GM18858 (cell line): ENCODE measurements around the gene TUBB2B.
"Not testable (repeated sequence)": the region's sequence is repeated elsewhere in the genome, so short reads cannot be mapped to it uniquely, and the experiment has no call there.

Source experiments
- ATAC-seq: cut with Tn5 transposase; IDR thresholded peaks from one replicate; pipeline ENCODE4 v1.9.1; 2021; ENCODE audit not compliant: unreplicated experiment

Gene TUBB2B

DNA sequence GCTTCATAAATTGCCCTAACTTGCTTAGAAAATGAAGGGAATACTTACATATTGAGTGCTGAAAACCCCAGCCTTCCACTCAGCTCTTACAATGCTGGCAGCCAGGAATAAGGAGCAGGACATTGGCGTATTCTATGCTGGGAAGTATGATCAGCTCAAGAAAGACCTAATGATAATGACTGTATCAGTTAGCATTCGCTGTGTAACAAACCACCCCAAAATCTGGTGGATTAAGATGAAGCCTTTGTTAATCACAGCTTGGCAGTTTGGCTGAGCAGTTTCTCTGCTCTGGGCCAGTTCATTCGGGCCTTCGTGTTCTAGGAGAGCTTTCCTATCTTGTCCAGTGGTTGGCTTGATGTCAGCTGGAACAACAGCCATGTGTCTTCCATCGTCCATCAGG is 36.7 kb downstream of the TUBB2B start:
- no peak for ATAC-seq

DNA sequence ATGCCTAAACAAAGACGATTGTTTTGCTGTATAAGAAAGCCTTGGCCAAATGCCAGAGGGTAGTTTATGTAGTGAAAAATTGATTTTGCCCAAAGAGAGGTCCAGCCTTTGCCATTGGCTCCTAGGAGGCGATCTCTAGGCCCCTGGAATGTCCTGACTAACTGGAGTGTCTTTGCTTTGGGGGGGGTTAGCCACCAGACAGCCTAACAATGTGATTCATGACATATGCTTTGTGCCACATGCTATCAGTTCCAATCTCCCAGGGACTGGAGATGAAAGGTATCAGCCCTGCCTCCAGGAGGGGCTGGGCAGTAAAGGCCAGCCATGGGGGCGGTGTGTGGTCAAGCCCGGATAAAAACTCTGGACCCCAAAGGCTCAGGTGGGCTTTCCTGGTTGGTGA is 37.4 kb downstream of the TUBB2B start:
- no peak for ATAC-seq

DNA sequence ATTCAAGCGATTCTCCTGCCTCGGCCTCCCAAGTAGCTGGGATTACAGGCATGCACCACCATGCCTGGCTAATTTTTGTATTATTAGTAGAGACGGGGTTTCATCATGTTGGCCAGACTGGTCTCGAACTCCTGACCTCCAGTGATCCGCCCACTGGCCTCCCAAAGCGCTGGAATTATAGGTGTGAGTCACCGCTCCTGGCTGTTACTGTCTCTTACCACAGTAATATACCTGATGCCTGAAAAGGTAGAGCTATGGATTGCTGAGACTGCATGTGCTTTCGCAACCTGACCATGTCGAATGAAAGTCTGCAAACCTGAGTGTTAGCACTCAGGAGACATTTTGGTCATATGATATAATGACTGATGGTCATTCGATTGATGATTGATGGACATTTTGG is 38.3 kb downstream of the TUBB2B start:
- not testable (repeated sequence) for ATAC-seq

DNA sequence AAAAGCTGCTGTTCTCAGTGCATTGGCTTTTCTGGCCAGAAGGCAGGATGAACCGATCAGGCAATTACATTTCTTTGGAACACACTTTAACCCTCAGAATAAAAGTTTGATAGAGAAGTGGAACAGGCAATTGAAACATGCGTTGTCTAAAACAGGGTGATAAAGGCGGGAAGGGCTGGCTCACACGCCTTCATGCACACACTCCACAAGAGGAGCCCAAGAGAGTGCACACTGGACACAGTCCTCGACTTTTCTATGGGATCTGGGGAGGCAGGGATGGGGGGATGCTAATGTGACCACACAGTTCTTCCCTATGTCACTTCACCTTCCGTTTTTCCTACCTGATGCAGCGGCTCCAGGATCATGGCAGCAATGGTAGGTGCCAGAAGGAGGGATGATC is 39.2 kb downstream of the TUBB2B start:
- no peak for ATAC-seq

DNA sequence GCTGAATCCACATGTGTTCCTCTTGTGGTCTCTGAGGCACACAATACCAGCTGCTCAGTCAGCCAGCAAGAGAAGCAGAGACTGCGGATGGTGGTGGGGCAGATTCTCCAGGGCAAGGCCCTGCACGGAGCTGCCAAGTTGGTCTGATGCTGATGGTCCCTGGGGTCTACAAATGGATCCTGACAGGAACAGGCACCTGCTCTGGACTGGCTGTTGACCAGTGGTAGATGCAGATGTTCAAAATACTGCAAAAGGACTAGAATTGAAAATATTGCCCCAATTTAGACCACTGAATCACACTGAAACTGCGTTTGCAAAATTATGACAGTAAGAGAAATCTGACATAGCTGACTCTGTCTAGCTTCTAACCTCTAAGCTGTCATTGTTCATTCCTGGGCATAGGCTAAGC is 40.5 kb downstream of the TUBB2B start:
- no peak for ATAC-seq

DNA sequence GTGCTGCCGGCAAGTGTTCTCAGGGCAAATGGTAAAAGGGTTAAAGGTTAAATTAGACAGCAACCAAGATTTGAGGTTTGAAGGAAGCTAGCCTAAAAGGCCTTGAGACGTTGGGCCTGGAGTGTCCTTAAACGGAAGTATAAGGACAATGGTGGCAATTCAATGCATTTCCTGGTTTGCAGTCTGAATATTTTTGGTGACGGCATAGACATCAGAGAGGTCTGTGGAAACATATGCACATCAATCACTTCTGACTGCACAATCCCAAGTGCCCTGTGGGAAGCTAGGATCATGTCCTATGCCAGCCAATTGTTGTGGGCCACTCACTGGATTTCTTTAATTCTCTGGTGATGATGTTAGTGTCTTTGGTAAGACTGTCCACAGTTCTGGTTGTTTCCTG is 44.4 kb downstream of the TUBB2B start:
- no peak for ATAC-seq

DNA sequence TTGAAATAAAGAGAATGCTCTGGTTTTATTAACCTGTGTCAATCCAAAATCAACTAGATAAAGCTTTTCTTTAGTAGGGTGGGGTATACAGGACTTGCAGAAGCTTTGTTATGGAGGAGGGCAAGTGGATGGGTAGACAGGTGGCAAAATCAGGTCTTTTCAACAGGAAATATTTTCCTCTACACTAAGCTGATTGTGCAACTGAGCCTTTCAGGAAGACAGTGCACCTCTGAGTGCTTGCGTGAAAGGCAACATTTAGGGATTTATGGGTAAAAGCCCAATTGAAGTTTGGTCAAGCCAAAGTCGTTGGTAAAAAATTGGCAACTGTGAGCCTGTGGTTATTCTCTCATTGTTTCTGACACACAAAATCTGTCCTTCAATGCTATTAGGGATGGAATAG is 46.3 kb downstream of the TUBB2B start:
- ATAC-seq: no peak

DNA sequence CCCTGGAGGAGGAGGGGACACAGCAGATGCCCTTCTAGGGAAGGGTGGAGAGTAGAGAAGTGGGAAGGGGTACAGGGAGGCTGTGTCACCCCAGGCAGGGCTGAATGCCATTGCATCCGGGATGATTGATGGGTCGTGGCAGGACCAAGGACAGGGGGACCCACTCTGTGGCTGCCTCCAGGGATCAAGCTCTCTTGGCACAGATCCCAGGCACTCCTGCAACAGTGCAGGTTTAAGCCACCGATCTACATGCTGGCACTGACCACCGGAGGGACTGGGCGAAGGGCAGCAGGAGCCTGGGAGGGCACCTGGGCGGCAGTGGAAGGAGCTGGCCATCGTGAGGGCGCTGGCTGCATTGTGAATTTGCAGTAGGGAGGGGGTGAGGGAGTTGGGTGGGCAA is 47.5 kb downstream of the TUBB2B start:
- not testable (repeated sequence) for ATAC-seq

DNA sequence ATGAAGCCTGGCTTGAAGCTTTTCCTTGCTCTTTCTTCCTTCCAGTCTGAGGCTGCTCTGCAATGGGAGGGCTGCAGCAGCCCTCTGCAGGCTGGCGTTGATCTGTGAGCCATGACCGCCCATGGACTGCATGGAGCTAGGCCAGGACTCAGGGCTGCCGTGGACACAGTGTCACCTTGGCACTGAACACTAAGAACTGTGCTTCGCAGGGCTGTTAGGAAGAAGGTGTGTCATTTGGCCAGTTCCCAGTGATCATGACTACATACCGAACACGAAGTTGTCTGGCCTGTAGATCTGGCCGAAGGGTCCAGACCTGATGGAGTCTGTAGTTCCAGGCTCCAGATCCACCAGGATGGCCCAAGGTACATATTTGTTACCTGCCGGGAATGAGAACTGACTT is 48.8 kb downstream of the TUBB2B start:
- not testable (repeated sequence) for ATAC-seq

DNA sequence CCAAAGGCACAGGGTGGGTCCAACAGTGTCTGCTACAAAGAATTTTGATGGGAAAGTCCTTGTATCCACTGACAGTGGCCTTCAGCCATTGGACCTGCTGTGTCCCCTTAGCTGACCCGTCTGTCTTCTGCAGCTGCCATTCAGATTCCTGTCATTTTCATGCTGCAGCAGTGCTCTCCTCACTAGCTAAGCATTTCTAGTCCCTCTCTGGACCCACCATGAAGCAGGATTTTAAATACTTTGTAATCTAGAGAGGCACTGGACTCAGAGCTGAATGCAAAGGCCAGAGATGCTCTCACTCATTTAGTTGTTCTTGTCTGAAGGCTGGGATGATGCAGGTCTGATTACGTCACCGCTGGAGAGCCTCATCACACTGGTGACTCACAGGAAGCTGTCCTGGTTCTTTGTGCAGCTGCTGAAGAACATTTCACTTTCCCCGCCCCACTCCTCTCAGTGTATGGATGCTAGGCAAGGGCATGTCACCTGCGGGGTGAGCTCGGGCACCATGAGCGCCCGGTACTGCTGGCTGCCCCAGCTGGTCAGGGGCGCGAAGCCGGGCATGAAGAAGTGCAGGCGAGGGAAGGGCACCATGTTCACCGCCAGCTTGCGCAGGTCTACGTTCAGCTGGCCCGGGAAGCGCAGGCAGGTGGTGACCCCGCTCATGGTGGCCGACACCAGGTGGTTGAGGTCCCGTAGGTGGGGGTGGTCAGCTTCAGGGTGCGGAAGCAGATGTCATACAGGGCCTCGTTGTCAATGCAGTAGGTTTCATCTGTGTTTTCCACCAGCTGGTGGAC is 50.7 kb downstream of the TUBB2B start:
- no peak for ATAC-seq

DNA sequence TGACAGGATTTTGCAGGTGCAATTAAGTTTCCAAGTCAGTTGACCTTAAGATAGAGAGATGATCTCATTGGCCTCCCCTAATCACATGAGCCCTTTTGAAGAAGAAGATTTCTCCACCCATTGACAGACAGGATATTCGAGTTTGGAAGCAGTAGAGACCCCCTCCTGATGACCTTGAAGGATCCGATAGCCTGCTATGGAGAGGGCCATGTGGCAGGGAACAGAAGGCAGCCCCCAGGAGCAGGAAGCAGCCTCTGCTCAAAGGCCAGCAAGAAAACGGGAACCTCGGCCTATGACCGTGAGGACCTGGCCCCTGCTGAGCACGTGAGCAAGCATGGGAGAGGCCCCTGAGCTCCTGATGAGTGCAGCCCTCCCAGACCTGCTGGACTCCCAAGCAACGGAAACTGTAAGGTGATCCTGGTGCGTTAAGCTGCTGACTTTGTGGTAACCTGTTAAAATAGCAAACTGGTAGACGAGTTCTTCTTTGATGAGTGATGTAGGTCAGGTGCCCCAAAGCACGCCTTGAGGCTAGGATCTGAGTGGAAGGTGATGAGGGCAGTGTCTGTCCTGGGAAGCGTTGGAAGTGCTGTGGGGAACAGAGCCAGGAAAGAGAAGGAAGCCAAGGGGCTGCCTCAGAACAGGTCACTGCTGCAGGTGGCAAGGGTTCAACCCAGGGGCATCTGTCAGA is 51.6 kb downstream of the TUBB2B start:
- ATAC-seq: no peak
